ENCODE data around the gene NUAK2. TPM values are rescaled to one million over a fixed set of nuclear protein-coding genes. Genes with fewer than 3 reads are reported as not detected.

NUAK2 gene
- polyA plus RNA-seq, 1 donor from 2014 or later: 1.4 TPM

DNA sequence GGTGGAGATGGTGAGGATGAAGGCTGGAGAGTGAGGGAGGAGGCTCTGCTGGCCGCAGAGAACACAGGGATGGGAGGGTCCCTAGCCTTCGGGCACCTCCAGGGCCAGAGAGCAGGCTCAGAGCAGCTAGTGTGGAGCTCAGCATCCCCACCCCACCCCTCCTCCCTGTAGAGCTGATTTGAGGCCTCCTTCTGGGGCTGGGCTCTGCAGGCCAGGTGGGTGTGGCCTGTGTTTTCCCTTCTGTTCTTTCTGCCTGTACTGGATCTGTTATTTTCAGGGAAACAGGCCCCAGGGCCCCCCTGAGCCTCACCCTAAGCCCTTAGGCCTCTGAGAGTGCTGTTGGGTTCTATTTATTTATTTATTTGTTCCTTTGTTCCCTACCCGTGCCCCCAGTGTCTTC lies 49.0 kb downstream of the NUAK2 start:
- H3K27ac ChIP-seq (ENCODE audit: low read length): no peak overlapping the region
- no peak overlapping the region for H2AFZ ChIP-seq (ENCODE audit: low read depth, low read length)
- H3K9me3 ChIP-seq (ENCODE audit: low read length): no peaks in the 10 kb centered on the region
- no peaks in the 10 kb centered on the region for H3K9me2 ChIP-seq (ENCODE audit: insufficient read depth, low read length)
- no peaks in the 10 kb centered on the region for H3K27me3 ChIP-seq (ENCODE audit: insufficient read depth, low read depth, low read length)
- H3K79me2 ChIP-seq (replicated peaks; ENCODE audit: insufficient read depth, low read length): no peaks in the 10 kb centered on the region
- H3K4me2 ChIP-seq (ENCODE audit: low read length): no peak overlapping the region
- TF ChIP-seq MXI1 (conservative IDR thresholded peaks at IDR 0.05; ENCODE audit: poor library complexity, severe bottlenecking): no peak
- no peak for TF ChIP-seq POLR2AphosphoS5 (IDR thresholded peaks at IDR 0.05)
- no peak for TF ChIP-seq EZH2 (IDR thresholded peaks at IDR 0.05; ENCODE audit: borderline replicate concordance, insufficient read depth, low read length, poor library complexity, severe bottlenecking)
- TF ChIP-seq, protein P1, sequence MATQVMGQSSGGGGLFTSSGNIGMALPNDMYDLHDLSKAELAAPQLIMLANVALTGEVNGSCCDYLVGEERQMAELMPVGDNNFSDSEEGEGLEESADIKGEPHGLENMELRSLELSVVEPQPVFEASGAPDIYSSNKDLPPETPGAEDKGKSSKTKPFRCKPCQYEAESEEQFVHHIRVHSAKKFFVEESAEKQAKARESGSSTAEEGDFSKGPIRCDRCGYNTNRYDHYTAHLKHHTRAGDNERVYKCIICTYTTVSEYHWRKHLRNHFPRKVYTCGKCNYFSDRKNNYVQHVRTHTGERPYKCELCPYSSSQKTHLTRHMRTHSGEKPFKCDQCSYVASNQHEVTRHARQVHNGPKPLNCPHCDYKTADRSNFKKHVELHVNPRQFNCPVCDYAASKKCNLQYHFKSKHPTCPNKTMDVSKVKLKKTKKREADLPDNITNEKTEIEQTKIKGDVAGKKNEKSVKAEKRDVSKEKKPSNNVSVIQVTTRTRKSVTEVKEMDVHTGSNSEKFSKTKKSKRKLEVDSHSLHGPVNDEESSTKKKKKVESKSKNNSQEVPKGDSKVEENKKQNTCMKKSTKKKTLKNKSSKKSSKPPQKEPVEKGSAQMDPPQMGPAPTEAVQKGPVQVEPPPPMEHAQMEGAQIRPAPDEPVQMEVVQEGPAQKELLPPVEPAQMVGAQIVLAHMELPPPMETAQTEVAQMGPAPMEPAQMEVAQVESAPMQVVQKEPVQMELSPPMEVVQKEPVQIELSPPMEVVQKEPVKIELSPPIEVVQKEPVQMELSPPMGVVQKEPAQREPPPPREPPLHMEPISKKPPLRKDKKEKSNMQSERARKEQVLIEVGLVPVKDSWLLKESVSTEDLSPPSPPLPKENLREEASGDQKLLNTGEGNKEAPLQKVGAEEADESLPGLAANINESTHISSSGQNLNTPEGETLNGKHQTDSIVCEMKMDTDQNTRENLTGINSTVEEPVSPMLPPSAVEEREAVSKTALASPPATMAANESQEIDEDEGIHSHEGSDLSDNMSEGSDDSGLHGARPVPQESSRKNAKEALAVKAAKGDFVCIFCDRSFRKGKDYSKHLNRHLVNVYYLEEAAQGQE (IDR thresholded peaks at IDR 0.05; ENCODE audit: borderline replicate concordance): no peak
- TF ChIP-seq, protein P2, sequence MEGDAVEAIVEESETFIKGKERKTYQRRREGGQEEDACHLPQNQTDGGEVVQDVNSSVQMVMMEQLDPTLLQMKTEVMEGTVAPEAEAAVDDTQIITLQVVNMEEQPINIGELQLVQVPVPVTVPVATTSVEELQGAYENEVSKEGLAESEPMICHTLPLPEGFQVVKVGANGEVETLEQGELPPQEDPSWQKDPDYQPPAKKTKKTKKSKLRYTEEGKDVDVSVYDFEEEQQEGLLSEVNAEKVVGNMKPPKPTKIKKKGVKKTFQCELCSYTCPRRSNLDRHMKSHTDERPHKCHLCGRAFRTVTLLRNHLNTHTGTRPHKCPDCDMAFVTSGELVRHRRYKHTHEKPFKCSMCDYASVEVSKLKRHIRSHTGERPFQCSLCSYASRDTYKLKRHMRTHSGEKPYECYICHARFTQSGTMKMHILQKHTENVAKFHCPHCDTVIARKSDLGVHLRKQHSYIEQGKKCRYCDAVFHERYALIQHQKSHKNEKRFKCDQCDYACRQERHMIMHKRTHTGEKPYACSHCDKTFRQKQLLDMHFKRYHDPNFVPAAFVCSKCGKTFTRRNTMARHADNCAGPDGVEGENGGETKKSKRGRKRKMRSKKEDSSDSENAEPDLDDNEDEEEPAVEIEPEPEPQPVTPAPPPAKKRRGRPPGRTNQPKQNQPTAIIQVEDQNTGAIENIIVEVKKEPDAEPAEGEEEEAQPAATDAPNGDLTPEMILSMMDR (IDR thresholded peaks at IDR 0.05; ENCODE audit: poor library complexity, severe bottlenecking): no peak
- TF ChIP-seq EP300 (conservative IDR thresholded peaks at IDR 0.05; ENCODE audit: poor library complexity, severe bottlenecking): no peak
- TF ChIP-seq RAD21 (conservative IDR thresholded peaks at IDR 0.05): no peak
- no peak for TF ChIP-seq SMC3 (conservative IDR thresholded peaks at IDR 0.05; ENCODE audit: poor library complexity)
- no peak for TF ChIP-seq TAF1 (IDR thresholded peaks at IDR 0.05; ENCODE audit: low read depth)
- no peak overlapping the region for H3K4me3 ChIP-seq (ENCODE audit: low read length)
- H3K9ac ChIP-seq (ENCODE audit: low read length): no peak overlapping the region
- H3F3A ChIP-seq (ENCODE audit: insufficient read depth, low read length, poor library complexity, severe bottlenecking): no peaks in the 10 kb centered on the region
- H4K20me1 ChIP-seq (ENCODE audit: insufficient read depth): no peaks in the 10 kb centered on the region
- no peaks in the 10 kb centered on the region for H3K36me3 ChIP-seq (ENCODE audit: insufficient read depth, low read length)

DNA sequence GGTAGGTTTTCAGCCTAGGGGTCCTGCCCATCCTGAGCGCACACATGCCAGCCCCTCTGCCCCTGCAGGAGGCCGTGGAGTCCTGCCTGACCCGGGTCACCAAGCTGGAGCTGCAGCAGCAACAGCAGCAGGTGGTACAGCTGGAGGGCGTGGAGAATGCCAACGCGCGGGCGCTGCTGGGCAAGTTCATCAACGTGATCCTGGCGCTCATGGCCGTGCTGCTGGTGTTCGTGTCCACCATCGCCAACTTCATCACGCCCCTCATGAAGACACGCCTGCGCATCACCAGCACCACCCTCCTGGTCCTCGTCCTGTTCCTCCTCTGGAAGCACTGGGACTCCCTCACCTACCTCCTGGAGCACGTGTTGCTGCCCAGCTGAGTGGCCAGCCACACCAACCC lies 49.8 kb downstream of the NUAK2 start:
- H3K27ac ChIP-seq (ENCODE audit: low read length): no peak overlapping the region
- no peak overlapping the region for H2AFZ ChIP-seq (ENCODE audit: low read depth, low read length)
- H3K9ac ChIP-seq (ENCODE audit: low read length): no peak overlapping the region

More for the DNA sequence above, 49.8 kb downstream of the NUAK2 start:
- H4K20me1 ChIP-seq (ENCODE audit: insufficient read depth): no peaks in the 10 kb centered on the region
- H3F3A ChIP-seq (ENCODE audit: insufficient read depth, low read length, poor library complexity, severe bottlenecking): no peaks in the 10 kb centered on the region
- TF ChIP-seq RAD21 (conservative IDR thresholded peaks at IDR 0.05): no peak
- TF ChIP-seq, protein P2 (IDR thresholded peaks at IDR 0.05; ENCODE audit: poor library complexity, severe bottlenecking): no peak
- H3K27me3 ChIP-seq (ENCODE audit: insufficient read depth, low read depth, low read length): no peaks in the 10 kb centered on the region
- H3K4me2 ChIP-seq (ENCODE audit: low read length): no peak overlapping the region
- no peaks in the 10 kb centered on the region for H3K9me3 ChIP-seq (ENCODE audit: low read length)
- no peak overlapping the region for H3K4me3 ChIP-seq (ENCODE audit: low read length)
- H3K36me3 ChIP-seq (ENCODE audit: insufficient read depth, low read length): no peaks in the 10 kb centered on the region
- no peaks in the 10 kb centered on the region for H3K9me2 ChIP-seq (ENCODE audit: insufficient read depth, low read length)
- H3K79me2 ChIP-seq (replicated peaks; ENCODE audit: insufficient read depth, low read length): no peaks in the 10 kb centered on the region
